PC-9 (cell line): ENCODE measurements around the gene ST6GALNAC2.

Experiments
- EZH2 ChIP-seq: fragments of 200-600 bp; sonication (generic); IDR thresholded peaks from 2 replicates; pipeline ENCODE4 v1.8.0; 2017; ENCODE audit warnings: antibody characterized with exemption, low read depth
- TF ChIP-seq, protein P1 (sequence below): fragments of 200-600 bp; sonication (generic); conservative IDR thresholded peaks from 2 replicates; pipeline ENCODE4 v1.6.1; 2017; ENCODE audit warnings: mixed run types, antibody characterized with exemption, mild to moderate bottlenecking, moderate library complexity

DNA sequence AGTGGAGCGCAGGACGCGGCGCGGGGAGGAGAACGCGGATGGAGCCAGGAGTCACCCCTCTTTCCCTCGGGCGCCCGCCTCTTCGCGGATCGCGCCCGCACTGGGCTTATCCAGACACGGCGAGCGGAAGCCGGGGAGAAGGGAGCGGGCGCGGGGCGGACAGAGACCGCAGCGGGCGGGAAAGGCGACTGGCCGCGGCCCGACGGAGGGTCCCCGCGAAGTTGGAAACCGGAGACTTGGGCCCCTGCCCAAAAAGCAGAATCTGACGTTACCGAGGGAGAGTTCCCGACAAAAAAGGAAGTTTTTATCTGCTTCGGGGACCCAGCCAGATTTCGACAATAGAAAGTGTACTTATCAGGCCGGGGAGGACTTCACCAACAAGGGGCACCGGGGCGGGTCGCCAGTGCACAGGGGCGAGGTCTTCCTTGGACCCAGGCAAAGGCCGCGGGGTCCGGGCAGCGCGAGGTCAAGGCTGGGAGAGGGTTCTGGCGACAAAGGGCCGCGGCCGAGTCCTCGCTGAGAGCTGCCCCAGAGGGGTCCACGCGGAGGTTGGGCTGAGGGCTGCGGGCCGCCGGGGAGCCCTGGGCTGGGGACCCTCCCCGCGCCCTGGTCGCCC lies 519 bp downstream of the ST6GALNAC2 start:
- no peak for TF ChIP-seq EZH2
- TF ChIP-seq, protein P1, sequence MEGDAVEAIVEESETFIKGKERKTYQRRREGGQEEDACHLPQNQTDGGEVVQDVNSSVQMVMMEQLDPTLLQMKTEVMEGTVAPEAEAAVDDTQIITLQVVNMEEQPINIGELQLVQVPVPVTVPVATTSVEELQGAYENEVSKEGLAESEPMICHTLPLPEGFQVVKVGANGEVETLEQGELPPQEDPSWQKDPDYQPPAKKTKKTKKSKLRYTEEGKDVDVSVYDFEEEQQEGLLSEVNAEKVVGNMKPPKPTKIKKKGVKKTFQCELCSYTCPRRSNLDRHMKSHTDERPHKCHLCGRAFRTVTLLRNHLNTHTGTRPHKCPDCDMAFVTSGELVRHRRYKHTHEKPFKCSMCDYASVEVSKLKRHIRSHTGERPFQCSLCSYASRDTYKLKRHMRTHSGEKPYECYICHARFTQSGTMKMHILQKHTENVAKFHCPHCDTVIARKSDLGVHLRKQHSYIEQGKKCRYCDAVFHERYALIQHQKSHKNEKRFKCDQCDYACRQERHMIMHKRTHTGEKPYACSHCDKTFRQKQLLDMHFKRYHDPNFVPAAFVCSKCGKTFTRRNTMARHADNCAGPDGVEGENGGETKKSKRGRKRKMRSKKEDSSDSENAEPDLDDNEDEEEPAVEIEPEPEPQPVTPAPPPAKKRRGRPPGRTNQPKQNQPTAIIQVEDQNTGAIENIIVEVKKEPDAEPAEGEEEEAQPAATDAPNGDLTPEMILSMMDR, result no peak
